Mesenchymal stem cell (in vitro differentiated cells and primary cell): Measurements from ENCODE around the gene KISS1.

Source experiments
- DNase-seq: peaks from one replicate; pipeline ENCODE4 v3.0.0-alpha.2; 2013
- H2AFZ ChIP-seq: one replicate; pipeline ENCODE4 v1.6.1; 2013; ENCODE audit warnings: low read depth, mild to moderate bottlenecking, control low read depth, inconsistent platforms, low read length, moderate library complexity
- H2AK5ac ChIP-seq: 2 replicates; pipeline ENCODE4 v1.6.1; 2013; ENCODE audit warnings: low read length, moderate library complexity, mild to moderate bottlenecking, inconsistent platforms; ENCODE audit not compliant: severe bottlenecking
- H2BK120ac ChIP-seq: one replicate; pipeline ENCODE4 v1.6.1; 2013; ENCODE audit warnings: low read depth, mild to moderate bottlenecking, inconsistent platforms, low read length, moderate library complexity
- H2BK12ac ChIP-seq, 2 experiments: one replicate each; pipeline ENCODE4 v1.6.1; 2013; ENCODE audit warnings: inconsistent platforms in 2 of 2, low read length in 2 of 2, mild to moderate bottlenecking in 2 of 2, moderate library complexity in 2 of 2, control low read depth in 1 of 2
- H2BK15ac ChIP-seq: one replicate; pipeline ENCODE4 v1.6.1; 2013; ENCODE audit warnings: mild to moderate bottlenecking, low read depth, inconsistent platforms; ENCODE audit not compliant: poor library complexity, severe bottlenecking
- H2BK5ac ChIP-seq: 2 replicates; pipeline ENCODE4 v1.6.1; 2013; ENCODE audit warnings: low read depth, mild to moderate bottlenecking, low read length, control low read depth, inconsistent platforms; ENCODE audit not compliant: poor library complexity, severe bottlenecking
- H3K14ac ChIP-seq, 2 experiments: one replicate each; pipeline ENCODE4 v1.6.1; 2013; ENCODE audit warnings: inconsistent platforms in 2 of 2, low read length in 2 of 2, control low read depth in 1 of 2, mild to moderate bottlenecking in 1 of 2, moderate library complexity in 1 of 2
- H3K18ac ChIP-seq, 2 experiments: one replicate each; pipeline ENCODE4 v1.6.1; 2013; ENCODE audit warnings: inconsistent platforms in 2 of 2, low read length in 2 of 2, control low read depth in 1 of 2, low read depth in 1 of 2, mild to moderate bottlenecking in 1 of 2
- H3K23ac ChIP-seq, 2 experiments: one replicate each; pipeline ENCODE4 v1.6.1; 2013; ENCODE audit warnings: inconsistent platforms in 2 of 2, low read length in 2 of 2, mild to moderate bottlenecking in 2 of 2, moderate library complexity in 2 of 2, control low read depth in 1 of 2
- H3K27ac ChIP-seq: 2 replicates; pipeline ENCODE4 v1.5.1; 2013; ENCODE audit warnings: mild to moderate bottlenecking, moderate library complexity, low read length, control low read depth, inconsistent platforms; ENCODE audit not compliant: poor library complexity, severe bottlenecking
- H3K27me3 ChIP-seq, 2 experiments: 2 replicates each; pipeline versions ENCODE4 v1.6.1 to v1.7.0; 2013; ENCODE audit warnings: low read length in 2 of 2, mild to moderate bottlenecking in 2 of 2, moderate library complexity in 2 of 2, control low read depth in 1 of 2, inconsistent platforms in 1 of 2; ENCODE audit not compliant: control insufficient read depth in 1 of 2, insufficient read depth in 1 of 2
- H3K36me3 ChIP-seq, 2 experiments: 2 replicates each; pipeline versions ENCODE4 v1.6.1 to v1.7.0; 2013; ENCODE audit warnings: low read length in 2 of 2, control low read depth in 1 of 2, inconsistent platforms in 1 of 2, low read depth in 1 of 2, mild to moderate bottlenecking in 1 of 2; ENCODE audit not compliant: insufficient read depth in 2 of 2, control insufficient read depth in 1 of 2
- H3K4ac ChIP-seq, 2 experiments: one replicate each; pipeline ENCODE4 v1.6.1; 2013; ENCODE audit warnings: inconsistent platforms in 2 of 2, low read length in 2 of 2, mild to moderate bottlenecking in 2 of 2, moderate library complexity in 2 of 2, control low read depth in 1 of 2, low read depth in 1 of 2
- H3K4me1 ChIP-seq: 2 replicates; pipeline ENCODE4 v1.6.1; 2013; ENCODE audit warnings: low read depth, low read length, control low read depth; ENCODE audit not compliant: control insufficient read depth, insufficient read depth
- H3K4me2 ChIP-seq: 2 replicates; pipeline ENCODE4 v1.6.1; 2013; ENCODE audit warnings: low read length, mild to moderate bottlenecking, inconsistent platforms; ENCODE audit not compliant: poor library complexity, severe bottlenecking
- H3K4me3 ChIP-seq, 2 experiments: 2 replicates each; pipeline versions ENCODE4 v1.5.1 to v1.7.0; 2013; ENCODE audit warnings: low read length in 2 of 2, mild to moderate bottlenecking in 2 of 2, control low read depth in 1 of 2, low read depth in 1 of 2; ENCODE audit not compliant: insufficient read depth in 1 of 2
- H3K79me1 ChIP-seq: replicated peaks from 2 replicates; pipeline ENCODE4 v1.6.1; 2013; ENCODE audit warnings: mild to moderate bottlenecking, control low read depth, low read length, inconsistent platforms; ENCODE audit not compliant: poor library complexity, severe bottlenecking
- H3K9ac ChIP-seq: 2 replicates; pipeline ENCODE4 v1.7.0; 2013; ENCODE audit warnings: mild to moderate bottlenecking, low read length, moderate library complexity
- H3K9me3 ChIP-seq: 2 replicates; pipeline ENCODE4 v1.7.0; 2013; ENCODE audit warnings: mild to moderate bottlenecking, low read length; ENCODE audit not compliant: control insufficient read depth
- H4K8ac ChIP-seq: one replicate; pipeline ENCODE4 v1.6.1; 2013; ENCODE audit warnings: inconsistent platforms, mild to moderate bottlenecking, low read length, moderate library complexity
- H4K91ac ChIP-seq: one replicate; pipeline ENCODE4 v1.6.1; 2013; ENCODE audit warnings: mild to moderate bottlenecking, low read length, inconsistent platforms
- WGBS: methylation state at CpG from one replicate; pipeline ENCODE4 v1.1.7; 2013; ENCODE audit warnings: mixed read lengths; 5-methylcytosine and 5-hydroxymethylcytosine counted together

KISS1 gene

GRCh38 chr1:204171751-204172178 lies 24.5 kb downstream of the KISS1 start:
- Histone ChIP-seq H3K9ac (no peak overlapping the region), H4K8ac (no peak overlapping the region), H2BK15ac (no peak overlapping the region), H2AFZ (no peak overlapping the region), H2BK5ac (no peak overlapping the region), H3K27ac (no peak overlapping the region), H3K4me3 (no peak overlapping the region), H3K4me2 (no peak overlapping the region), H2AK5ac (no peak overlapping the region), H3K4me1 (no peaks in the 10 kb centered on the region), H2BK120ac (no peak overlapping the region), H4K91ac (no peak overlapping the region), H3K9me3 (peaks cover 13% of the 10 kb centered on the region), H2BK12ac (no peak overlapping the region), H3K27me3 (peaks cover 21 to 27% of the 10 kb centered on the region in 2 experiments), H3K18ac (no peak overlapping the region), H3K4ac (no peak overlapping the region), H3K36me3 (no peaks in the 10 kb centered on the region), H3K23ac (no peak overlapping the region), H3K79me1 (no peaks in the 10 kb centered on the region), H3K14ac (no peak overlapping the region)
- peak; percentile 11 for DNase-seq
- WGBS: 56% methylated on average over 4 of the region's 4 CpGs

GRCh38 chr1:204170494-204171155 lies 25.7 kb downstream of the KISS1 start:
- H2BK120ac ChIP-seq: no peak overlapping the region
- H3K36me3 ChIP-seq: no peaks in the 10 kb centered on the region
- DNase-seq: no peak
- no peak overlapping the region for H3K4me3 ChIP-seq
- no peak overlapping the region for H2BK12ac ChIP-seq
- peaks cover 13% of the 10 kb centered on the region for H3K9me3 ChIP-seq
- no peak overlapping the region for H3K27ac ChIP-seq
- H3K18ac ChIP-seq: no peak overlapping the region
- no peak overlapping the region for H3K4me2 ChIP-seq
- peaks cover 17 to 23% of the 10 kb centered on the region in 2 experiments for H3K27me3 ChIP-seq
- no peaks in the 10 kb centered on the region for H3K79me1 ChIP-seq
- H2AFZ ChIP-seq: no peak overlapping the region
- H3K4me1 ChIP-seq: no peaks in the 10 kb centered on the region
- no peak overlapping the region for H2BK5ac ChIP-seq
- no peak overlapping the region for H2BK15ac ChIP-seq
- no peak overlapping the region for H3K14ac ChIP-seq
- no peak overlapping the region for H3K9ac ChIP-seq
- no peak overlapping the region for H4K91ac ChIP-seq
- no peak overlapping the region for H4K8ac ChIP-seq
- no peak overlapping the region for H3K23ac ChIP-seq
- H2AK5ac ChIP-seq: no peak overlapping the region
- no peak overlapping the region for H3K4ac ChIP-seq
- 94% methylated on average over 3 of the region's 3 CpGs for whole genome bisulfite sequencing

GRCh38 chr1:204169858-204170257 lies 26.4 kb downstream of the KISS1 start:
- Histone ChIP-seq H3K9ac (no peak overlapping the region), H2BK120ac (no peak overlapping the region), H2BK15ac (no peak overlapping the region), H3K14ac (no peak overlapping the region), H3K27ac (no peak overlapping the region), H3K4me1 (no peaks in the 10 kb centered on the region), H3K27me3 (peaks cover 9 to 21% of the 10 kb centered on the region in 2 experiments), H3K4me3 (no peak overlapping the region), H3K9me3 (peaks cover 13% of the 10 kb centered on the region), H2BK5ac (no peak overlapping the region), H3K4me2 (no peak overlapping the region), H2BK12ac (no peak overlapping the region), H4K8ac (no peak overlapping the region), H2AK5ac (no peak overlapping the region), H3K4ac (no peak overlapping the region), H3K79me1 (no peaks in the 10 kb centered on the region), H3K23ac (no peak overlapping the region), H2AFZ (no peak overlapping the region), H4K91ac (no peak overlapping the region), H3K18ac (no peak overlapping the region), H3K36me3 (no peaks in the 10 kb centered on the region)
- WGBS: 100% methylated on average over 3 of the region's 4 CpGs
- no peak for DNase-seq

- H2BK5ac ChIP-seq: no peak overlapping the region
- no peak overlapping the region for H4K8ac ChIP-seq
- H2BK120ac ChIP-seq: no peak overlapping the region
- WGBS: 85% methylated on average over 5 of the region's 5 CpGs
- peaks cover 10 to 26% of the 10 kb centered on the region in 2 experiments for H3K27me3 ChIP-seq
- H3K4me3 ChIP-seq: no peak overlapping the region
- H2BK12ac ChIP-seq: no peak overlapping the region
- no peak overlapping the region for H2AK5ac ChIP-seq
- no peaks in the 10 kb centered on the region for H3K4me1 ChIP-seq
- no peak overlapping the region for H3K18ac ChIP-seq
- H3K36me3 ChIP-seq: no peaks in the 10 kb centered on the region
- no peak overlapping the region for H3K14ac ChIP-seq
- H3K27ac ChIP-seq: no peak overlapping the region
- H3K23ac ChIP-seq: no peak overlapping the region
- no peak overlapping the region for H2BK15ac ChIP-seq
- H3K79me1 ChIP-seq: no peaks in the 10 kb centered on the region
- H3K9ac ChIP-seq: no peak overlapping the region
- no peak overlapping the region for H2AFZ ChIP-seq
- H4K91ac ChIP-seq: no peak overlapping the region
- H3K4ac ChIP-seq: no peak overlapping the region
- H3K9me3 ChIP-seq: peaks cover 13% of the 10 kb centered on the region
- H3K4me2 ChIP-seq: no peak overlapping the region
- DNase-seq: no peak
These were observed 28.6 kb downstream of the KISS1 start for GRCh38 chr1:204167730-204168129.
